ENCODE data around the gene KIF1A. TPM values are rescaled to one million over a fixed set of nuclear protein-coding genes. Genes with fewer than 3 reads are reported as not detected.
"Not testable (repeated sequence)": the region's sequence is repeated elsewhere in the genome, so short reads cannot be mapped to it uniquely, and the experiment has no call there.

KIF1A gene
- polyA plus RNA-seq, 3 donors from 2014 or later, result not detected

DNA sequence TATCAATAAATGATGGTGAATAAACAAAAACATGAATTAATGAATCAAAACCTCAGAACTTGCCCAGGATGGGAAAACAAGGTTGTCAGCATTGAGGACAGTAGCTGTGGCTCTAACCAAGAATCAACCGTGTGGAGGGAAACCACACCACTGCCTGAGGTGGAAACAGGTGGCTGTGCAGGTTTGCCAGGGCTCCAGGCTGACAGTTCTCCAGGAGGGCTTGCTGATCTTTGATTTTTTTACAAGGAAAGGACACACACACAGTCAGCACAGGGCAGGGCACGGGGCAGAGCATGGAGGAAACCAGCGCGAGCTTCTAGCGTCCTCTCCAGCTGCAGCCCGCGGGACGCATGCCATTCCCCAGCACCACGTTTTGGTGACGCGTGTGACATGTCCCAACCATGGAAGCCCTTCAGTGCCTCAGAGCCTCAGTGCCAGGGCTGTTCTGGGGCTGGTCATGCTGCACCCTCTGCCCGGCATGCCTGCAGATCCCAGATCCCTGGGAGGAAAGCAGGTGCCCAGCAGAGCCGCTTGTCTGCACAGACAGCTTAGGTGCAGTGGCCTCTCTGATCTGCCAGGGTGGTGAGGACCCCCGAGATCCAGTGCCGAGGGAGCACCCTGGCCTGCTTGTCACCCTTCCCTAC, 32.8 kb upstream of the KIF1A start:
- no peak overlapping the region for H3K27ac Mint-ChIP-seq
- no peak for DNase-seq

GRCh38 chr2:240851078-240851991, 31.3 kb upstream of the KIF1A start:
- H3K27me3 Mint-ChIP-seq (ENCODE audit: low read depth in 3 of 3), result peaks cover 0 to 3% (median 2%) of the 10 kb centered on the region in 3 donors
- H3K36me3 Mint-ChIP-seq, result peaks cover 0 to 4% (median 0%) of the 10 kb centered on the region in 3 donors
- H3K4me3 Mint-ChIP-seq, result no peak overlapping the region
- peak; percentile 53 to 67 (median 59) for DNase-seq
- no peak overlapping the region for H3K27ac Mint-ChIP-seq
- peaks cover 0 to 6% (median 1%) of the 10 kb centered on the region in 6 donors for H3K9me3 Mint-ChIP-seq
- H3K4me1 Mint-ChIP-seq, result no peaks in the 10 kb centered on the region

More for the DNA sequence above, 32.8 kb upstream of the KIF1A start:
- Mint-ChIP-seq H3K4me1 (no peaks in the 10 kb centered on the region), H3K27me3 (ENCODE audit: low read depth in 3 of 3) (peaks cover 0 to 4% (median 0%) of the 10 kb centered on the region in 3 donors), H3K4me3 (no peak overlapping the region), H3K36me3 (peaks cover 0 to 4% (median 0%) of the 10 kb centered on the region in 3 donors), H3K9me3 (peaks cover 0 to 6% (median 1%) of the 10 kb centered on the region in 6 donors)

DNA sequence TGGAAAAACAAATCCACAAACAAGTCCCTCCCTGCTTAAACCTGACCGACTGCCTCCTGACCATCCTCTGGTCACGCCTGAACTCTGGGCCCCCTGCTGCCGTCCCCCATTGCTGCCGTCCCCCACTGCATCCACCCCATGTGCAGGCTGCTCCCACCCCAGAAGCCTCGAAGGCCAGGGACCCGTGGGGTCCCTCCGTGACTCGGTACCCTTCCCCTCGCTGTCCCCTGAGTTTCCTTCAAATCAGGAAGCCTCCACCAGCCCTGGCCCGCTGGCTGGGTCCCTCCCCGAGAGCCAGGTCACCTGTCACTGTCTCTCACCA, 30.7 kb upstream of the KIF1A start:
- H3K4me1 Mint-ChIP-seq, result no peaks in the 10 kb centered on the region
- H3K4me3 Mint-ChIP-seq, result no peak overlapping the region
- peaks cover 0 to 4% (median 0%) of the 10 kb centered on the region in 3 donors for H3K36me3 Mint-ChIP-seq
- peaks cover 0 to 6% (median 1%) of the 10 kb centered on the region in 6 donors for H3K9me3 Mint-ChIP-seq
- DNase-seq, result no peak
- peaks cover 0 to 3% (median 2%) of the 10 kb centered on the region in 3 donors for H3K27me3 Mint-ChIP-seq (ENCODE audit: low read depth in 3 of 3)
- no peak overlapping the region for H3K27ac Mint-ChIP-seq

- H3K27me3 Mint-ChIP-seq (ENCODE audit: low read depth in 3 of 3), result peaks cover 0 to 3% (median 2%) of the 10 kb centered on the region in 3 donors
- H3K9me3 Mint-ChIP-seq, result peaks cover 0 to 4% (median 1%) of the 10 kb centered on the region in 6 donors
- H3K4me3 Mint-ChIP-seq, result no peak overlapping the region
- H3K27ac Mint-ChIP-seq, result no peak overlapping the region
- no peak for DNase-seq
- H3K4me1 Mint-ChIP-seq, result no peaks in the 10 kb centered on the region
- H3K36me3 Mint-ChIP-seq, result peaks cover 0 to 4% (median 0%) of the 10 kb centered on the region in 3 donors
These were observed 30.0 kb upstream of the KIF1A start for GRCh38 chr2:240850026-240850425.

GRCh38 chr2:240848900-240849680, 29.1 kb upstream of the KIF1A start:
- Mint-ChIP-seq H3K27me3 (ENCODE audit: low read depth in 3 of 3) (peaks cover 0 to 4% (median 2%) of the 10 kb centered on the region in 3 donors), H3K27ac (no peak overlapping the region), H3K4me1 (no peaks in the 10 kb centered on the region), H3K4me3 (no peak overlapping the region), H3K36me3 (peaks cover 0 to 1% (median 0%) of the 10 kb centered on the region in 3 donors), H3K9me3 (peaks cover 0 to 2% (median 0%) of the 10 kb centered on the region in 6 donors)
- no peak for DNase-seq

DNA sequence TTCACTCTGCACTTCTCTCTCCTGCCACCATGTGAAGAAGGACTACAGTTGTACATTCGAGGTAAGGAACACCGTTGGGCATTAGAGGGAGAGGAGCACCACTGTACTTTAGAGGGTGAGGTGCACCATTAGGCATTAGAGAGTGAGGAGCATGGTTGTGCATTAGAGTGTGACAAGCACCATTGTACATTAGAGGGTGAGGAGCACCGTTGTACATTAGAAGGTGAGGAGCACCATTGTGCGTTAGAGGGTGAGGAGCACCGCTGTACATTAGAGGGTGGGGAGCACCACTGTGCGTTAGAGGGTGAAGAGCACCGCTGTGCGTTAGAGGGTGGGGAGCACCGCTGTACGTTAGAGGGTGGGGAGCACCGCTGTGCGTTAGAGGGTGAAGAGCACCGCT, 27.8 kb upstream of the KIF1A start:
- Mint-ChIP-seq H3K4me3 (no peak overlapping the region), H3K4me1 (no peaks in the 10 kb centered on the region), H3K27me3 (ENCODE audit: low read depth in 3 of 3) (peaks cover 2 to 4% (median 3%) of the 10 kb centered on the region in 3 donors), H3K9me3 (no peaks in the 10 kb centered on the region), H3K36me3 (no peaks in the 10 kb centered on the region), H3K27ac (no peak overlapping the region)
- no peak for DNase-seq

GRCh38 chr2:240846873-240847595, 27.0 kb upstream of the KIF1A start:
- peaks cover 2 to 4% (median 3%) of the 10 kb centered on the region in 3 donors for H3K27me3 Mint-ChIP-seq (ENCODE audit: low read depth in 3 of 3)
- no peaks in the 10 kb centered on the region for H3K36me3 Mint-ChIP-seq
- no peaks in the 10 kb centered on the region for H3K9me3 Mint-ChIP-seq
- no peak overlapping the region for H3K4me3 Mint-ChIP-seq
- no peak overlapping the region for H3K27ac Mint-ChIP-seq
- no peaks in the 10 kb centered on the region for H3K4me1 Mint-ChIP-seq
- no peak for DNase-seq

DNA sequence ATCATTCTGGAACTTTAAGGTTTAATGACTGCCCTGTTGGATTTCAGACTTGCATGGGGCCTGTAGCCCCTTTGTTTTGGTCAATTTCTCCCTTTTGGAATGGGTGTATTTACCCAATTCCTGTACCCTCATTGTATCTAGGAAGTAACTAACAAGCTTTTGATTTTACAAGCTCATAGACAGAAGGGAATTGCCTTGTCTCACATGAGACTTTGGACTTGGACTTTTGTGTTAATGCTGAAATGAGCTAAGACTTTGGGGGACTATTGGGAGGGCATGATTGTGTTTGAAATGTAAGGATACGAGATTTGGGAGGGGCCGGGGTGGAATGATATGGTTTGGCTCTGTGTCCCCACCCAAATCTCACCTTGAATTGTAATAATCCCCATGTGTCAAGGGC, 26.3 kb upstream of the KIF1A start:
- not testable (repeated sequence) for H3K4me3 Mint-ChIP-seq; H3K9me3 Mint-ChIP-seq; H3K27ac Mint-ChIP-seq; H3K36me3 Mint-ChIP-seq; H3K4me1 Mint-ChIP-seq; DNase-seq; H3K27me3 Mint-ChIP-seq (ENCODE audit: low read depth in 3 of 3)

- no peaks in the 10 kb centered on the region for H3K9me3 Mint-ChIP-seq
- H3K36me3 Mint-ChIP-seq, result no peaks in the 10 kb centered on the region
- H3K4me3 Mint-ChIP-seq, result no peak overlapping the region
- DNase-seq, result peak in 1 of 3 donors; percentile 11
- peaks cover 0 to 5% (median 3%) of the 10 kb centered on the region in 3 donors for H3K27me3 Mint-ChIP-seq (ENCODE audit: low read depth in 3 of 3)
- H3K4me1 Mint-ChIP-seq, result no peaks in the 10 kb centered on the region
- H3K27ac Mint-ChIP-seq, result no peak overlapping the region
These were observed 20.5 kb upstream of the KIF1A start for GRCh38 chr2:240840435-240841060.

- Mint-ChIP-seq H3K4me1 (no peaks in the 10 kb centered on the region), H3K27me3 (ENCODE audit: low read depth in 3 of 3) (peaks cover 0 to 3% (median 3%) of the 10 kb centered on the region in 3 donors), H3K4me3 (no peak overlapping the region), H3K9me3 (no peaks in the 10 kb centered on the region), H3K27ac (no peak overlapping the region), H3K36me3 (no peaks in the 10 kb centered on the region)
- no peak for DNase-seq
These were observed 19.4 kb upstream of the KIF1A start for GRCh38 chr2:240839152-240840143.

DNA sequence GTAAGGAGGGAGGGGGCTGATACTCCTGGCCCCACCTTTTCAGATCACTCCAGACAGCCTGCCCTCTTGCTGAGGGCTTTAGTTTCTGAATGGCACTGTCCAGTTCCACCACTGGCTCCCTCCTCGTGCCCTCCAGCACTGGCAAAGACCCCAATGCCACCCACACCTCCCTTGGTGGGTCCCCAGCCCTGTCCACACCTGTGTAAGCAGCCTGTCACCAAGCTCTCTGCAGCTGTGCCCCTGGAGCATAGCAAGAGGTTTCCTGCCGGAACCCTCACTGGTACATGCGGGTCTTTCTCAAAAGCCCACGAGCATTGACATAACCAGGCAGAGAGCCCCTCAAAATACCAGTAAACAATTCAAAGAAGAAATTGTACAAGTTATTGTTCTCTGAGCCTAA, 17.6 kb upstream of the KIF1A start:
- Mint-ChIP-seq H3K9me3 (no peaks in the 10 kb centered on the region), H3K27me3 (ENCODE audit: low read depth in 3 of 3) (peaks cover 0 to 4% (median 3%) of the 10 kb centered on the region in 3 donors), H3K4me1 (no peaks in the 10 kb centered on the region), H3K36me3 (no peaks in the 10 kb centered on the region), H3K27ac (no peak overlapping the region), H3K4me3 (no peak overlapping the region)
- DNase-seq, result no peak

All from immature natural killer cell (primary cell).